SH-SY5Y (cell line): Measurements from ENCODE around the gene RAD9A.

Experiments
- GATA2 ChIP-seq: IDR thresholded peaks from 2 replicates; pipeline ENCODE4 v1.6.1; 2011; ENCODE audit warnings: mild to moderate bottlenecking, low read depth, low read length
- GATA3 ChIP-seq: IDR thresholded peaks from 2 replicates; pipeline ENCODE4 v1.6.1; 2011; ENCODE audit warnings: low read depth, mild to moderate bottlenecking, low read length, moderate library complexity

- TF ChIP-seq GATA2 (no peak), GATA3 (no peak)
Measured at GRCh38 chr11:67365736-67366444, 25.9 kb upstream of the RAD9A start.
